MM.1S (cell line): Measurements from ENCODE around the gene ME2.

ENCODE experiments used
- EZH2 ChIP-seq: fragments of 300-600 bp; sonication (generic); optimal IDR thresholded peaks from 2 replicates; pipeline ENCODE3; 2017; ENCODE audit warnings: low read depth, mild to moderate bottlenecking, antibody characterized with exemption, low read length, mixed read lengths
- EZH2phosphoT487 ChIP-seq: fragments of 300-600 bp; sonication (generic); IDR thresholded peaks from 2 replicates; pipeline ENCODE4 v1.6.1; 2018; ENCODE audit warnings: antibody characterized with exemption, low read length
- TF ChIP-seq, protein P1 (sequence below): fragments of 300-600 bp; sonication (generic); IDR thresholded peaks from 2 replicates; pipeline ENCODE4 v1.5.1; 2016; ENCODE audit warnings: antibody characterized with exemption, low read length, mixed read lengths

DNA sequence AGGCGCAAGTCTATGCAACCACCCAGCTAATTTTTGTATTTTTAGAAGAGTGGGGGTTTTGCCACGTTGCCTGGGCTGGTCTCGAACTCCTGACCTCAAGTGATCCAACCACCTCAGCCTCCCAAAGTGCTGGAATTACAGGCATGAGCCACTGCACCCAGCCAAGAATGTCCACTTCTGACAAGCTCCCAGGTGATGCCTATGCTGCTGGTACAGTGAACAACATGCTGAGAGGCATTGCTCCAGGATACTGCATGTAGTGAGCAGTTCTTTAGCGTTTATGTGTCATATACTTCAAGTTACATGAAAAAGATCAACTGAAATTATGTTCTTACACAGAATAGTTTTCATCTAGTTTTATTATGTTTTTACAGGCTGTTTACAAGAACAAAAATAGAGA, 71.7 kb downstream of the ME2 start:
- TF ChIP-seq EZH2 (no peak), EZH2phosphoT487 (no peak)
- TF ChIP-seq, protein P1, sequence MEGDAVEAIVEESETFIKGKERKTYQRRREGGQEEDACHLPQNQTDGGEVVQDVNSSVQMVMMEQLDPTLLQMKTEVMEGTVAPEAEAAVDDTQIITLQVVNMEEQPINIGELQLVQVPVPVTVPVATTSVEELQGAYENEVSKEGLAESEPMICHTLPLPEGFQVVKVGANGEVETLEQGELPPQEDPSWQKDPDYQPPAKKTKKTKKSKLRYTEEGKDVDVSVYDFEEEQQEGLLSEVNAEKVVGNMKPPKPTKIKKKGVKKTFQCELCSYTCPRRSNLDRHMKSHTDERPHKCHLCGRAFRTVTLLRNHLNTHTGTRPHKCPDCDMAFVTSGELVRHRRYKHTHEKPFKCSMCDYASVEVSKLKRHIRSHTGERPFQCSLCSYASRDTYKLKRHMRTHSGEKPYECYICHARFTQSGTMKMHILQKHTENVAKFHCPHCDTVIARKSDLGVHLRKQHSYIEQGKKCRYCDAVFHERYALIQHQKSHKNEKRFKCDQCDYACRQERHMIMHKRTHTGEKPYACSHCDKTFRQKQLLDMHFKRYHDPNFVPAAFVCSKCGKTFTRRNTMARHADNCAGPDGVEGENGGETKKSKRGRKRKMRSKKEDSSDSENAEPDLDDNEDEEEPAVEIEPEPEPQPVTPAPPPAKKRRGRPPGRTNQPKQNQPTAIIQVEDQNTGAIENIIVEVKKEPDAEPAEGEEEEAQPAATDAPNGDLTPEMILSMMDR, result no peak
